Measurements from ENCODE around the gene GAPVD1. TPM values are rescaled to one million over a fixed set of nuclear protein-coding genes. Genes with fewer than 3 reads are reported as not detected.
A peak's percentile ranks its signal among the peaks of the same experiment; 100 is the strongest.
"Not testable (repeated sequence)": the region's sequence is repeated elsewhere in the genome, so short reads cannot be mapped to it uniquely, and the experiment has no call there.

The GAPVD1 gene
- total RNA-seq, 3 donors from 2014 or later: 49.3 to 77.0 (median 72.7) TPM

- Histone ChIP-seq H3K36me3 (peaks cover 6% of the 10 kb centered on the region), H3K27me3 (no peaks in the 10 kb centered on the region), H3K4me1 (peaks cover 0 to 16% of the 10 kb centered on the region in 2 donors), H3K27ac (no peak overlapping the region), H3K4me3 (no peak overlapping the region), H3K9me3 (no peaks in the 10 kb centered on the region)
- DNase-seq (ENCODE audit: low spot score in 2 of 2): no peak
- intact Hi-C loops (cut with DNase I; ENCODE audit: low total_unique reads): no loop called here
- no peak for TF ChIP-seq POLR2A (IDR thresholded peaks at IDR 0.05)
- TF ChIP-seq CTCF (IDR thresholded peaks at IDR 0.05): no peak
- TF ChIP-seq POLR2AphosphoS5 (IDR thresholded peaks at IDR 0.05): no peak
Observed at GRCh38 chr9:125233678-125234077, 27.9 kb upstream of the GAPVD1 start.

GRCh38 chr9:125234099-125234498, 27.5 kb upstream of the GAPVD1 start:
- H3K4me1 ChIP-seq: peaks cover under 1 to 19% of the 10 kb centered on the region in 2 donors
- H3K27ac ChIP-seq; H3K27me3 ChIP-seq; DNase-seq (ENCODE audit: low spot score in 2 of 2); intact Hi-C loops (cut with DNase I; ENCODE audit: low total_unique reads); H3K4me3 ChIP-seq; H3K36me3 ChIP-seq; H3K9me3 ChIP-seq: not testable (repeated sequence)

GRCh38 chr9:125235804-125236519, 25.7 kb upstream of the GAPVD1 start:
- Histone ChIP-seq H3K9me3 (no peaks in the 10 kb centered on the region), H3K27ac (peak overlapping the region in 1 of 2 donors; percentile 0), H3K4me3 (peak overlapping the region in 1 of 3 donors; percentile 31), H3K27me3 (no peaks in the 10 kb centered on the region), H3K36me3 (peaks cover 8% of the 10 kb centered on the region), H3K4me1 (peaks cover 3 to 19% of the 10 kb centered on the region in 2 donors)
- no peak for DNase-seq (ENCODE audit: low spot score in 2 of 2)
- intact Hi-C loops (cut with DNase I; ENCODE audit: low total_unique reads): no loop called here
- no peak for TF ChIP-seq POLR2A (IDR thresholded peaks at IDR 0.05)
- no peak for TF ChIP-seq CTCF (IDR thresholded peaks at IDR 0.05)
- TF ChIP-seq POLR2AphosphoS5 (IDR thresholded peaks at IDR 0.05): no peak

GRCh38 chr9:125236520-125237159, 25.0 kb upstream of the GAPVD1 start:
- H3K27ac ChIP-seq; intact Hi-C loops (cut with DNase I; ENCODE audit: low total_unique reads); H3K27me3 ChIP-seq; H3K36me3 ChIP-seq; H3K9me3 ChIP-seq; DNase-seq (ENCODE audit: low spot score in 2 of 2): not testable (repeated sequence)
- Histone ChIP-seq H3K4me3 (peak overlapping the region in 1 of 3 donors; percentile 31), H3K4me1 (peaks cover 3 to 19% of the 10 kb centered on the region in 2 donors)

- no peaks in the 10 kb centered on the region for H3K27me3 ChIP-seq
- H3K36me3 ChIP-seq: peaks cover 8% of the 10 kb centered on the region
- H3K4me3 ChIP-seq: peak overlapping the region; percentile 79 to 90 (median 86)
- TF ChIP-seq CTCF (IDR thresholded peaks at IDR 0.05): no peak
- no peak for TF ChIP-seq POLR2AphosphoS5 (IDR thresholded peaks at IDR 0.05)
- no peak for TF ChIP-seq POLR2A (IDR thresholded peaks at IDR 0.05)
- intact Hi-C loops (cut with DNase I; ENCODE audit: low total_unique reads): no loop called here
- no peak for DNase-seq (ENCODE audit: low spot score in 2 of 2)
- no peaks in the 10 kb centered on the region for H3K9me3 ChIP-seq
- peak overlapping the region; percentile 22 to 27 for H3K27ac ChIP-seq
- peaks cover 3 to 24% of the 10 kb centered on the region in 2 donors for H3K4me1 ChIP-seq
Observed at GRCh38 chr9:125238127-125238914, 23.3 kb upstream of the GAPVD1 start.

Data from breast epithelium (tissue), 4 donors.